ENCODE measurements around the gene KRTAP10-12.

DNA sequence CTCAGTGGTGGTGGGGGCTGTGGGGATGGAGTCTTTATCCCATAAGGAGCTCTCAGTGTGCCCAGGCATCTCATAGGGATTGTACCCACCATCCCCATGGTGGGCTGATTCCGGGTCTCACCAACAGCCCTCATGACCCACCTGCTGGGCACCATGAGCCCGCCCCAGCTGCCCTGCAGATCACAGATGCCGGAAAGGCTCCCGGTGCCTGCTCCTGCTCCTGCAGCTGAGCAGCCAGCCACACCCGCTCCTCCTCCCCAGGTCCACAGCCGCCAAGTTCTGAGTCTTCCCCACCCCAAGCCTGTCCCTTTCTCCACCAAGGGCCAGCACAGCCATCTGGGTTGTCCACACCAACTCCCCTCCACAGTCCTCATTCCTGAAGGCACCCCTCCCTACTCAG, 29.9 kb downstream of the KRTAP10-12 start:
- TF ChIP-seq, protein P1, sequence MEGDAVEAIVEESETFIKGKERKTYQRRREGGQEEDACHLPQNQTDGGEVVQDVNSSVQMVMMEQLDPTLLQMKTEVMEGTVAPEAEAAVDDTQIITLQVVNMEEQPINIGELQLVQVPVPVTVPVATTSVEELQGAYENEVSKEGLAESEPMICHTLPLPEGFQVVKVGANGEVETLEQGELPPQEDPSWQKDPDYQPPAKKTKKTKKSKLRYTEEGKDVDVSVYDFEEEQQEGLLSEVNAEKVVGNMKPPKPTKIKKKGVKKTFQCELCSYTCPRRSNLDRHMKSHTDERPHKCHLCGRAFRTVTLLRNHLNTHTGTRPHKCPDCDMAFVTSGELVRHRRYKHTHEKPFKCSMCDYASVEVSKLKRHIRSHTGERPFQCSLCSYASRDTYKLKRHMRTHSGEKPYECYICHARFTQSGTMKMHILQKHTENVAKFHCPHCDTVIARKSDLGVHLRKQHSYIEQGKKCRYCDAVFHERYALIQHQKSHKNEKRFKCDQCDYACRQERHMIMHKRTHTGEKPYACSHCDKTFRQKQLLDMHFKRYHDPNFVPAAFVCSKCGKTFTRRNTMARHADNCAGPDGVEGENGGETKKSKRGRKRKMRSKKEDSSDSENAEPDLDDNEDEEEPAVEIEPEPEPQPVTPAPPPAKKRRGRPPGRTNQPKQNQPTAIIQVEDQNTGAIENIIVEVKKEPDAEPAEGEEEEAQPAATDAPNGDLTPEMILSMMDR (IDR thresholded peaks at IDR 0.05): no peak
- no peak for TF ChIP-seq POLR2A (IDR thresholded peaks at IDR 0.05)
- no peak for TF ChIP-seq POLR2AphosphoS5 (IDR thresholded peaks at IDR 0.05)

Measured in breast epithelium (tissue), 3 donors.